H1 (cell line): ENCODE results near the gene BUD13. TPM values are rescaled to one million over a fixed set of nuclear protein-coding genes. Genes with fewer than 3 reads are reported as not detected.

Experiments
- CTCF ChIA-PET: fragments of 300-600 bp; sonication (Branson Sonifier 250); formaldehyde crosslinking; loops from one replicate; lab custom pipeline; 2021; ENCODE audit not compliant: partially characterized antibody; lab: Charles Lee
- POLR2A ChIA-PET: fragments of 300-600 bp; sonication (Branson Sonifier 250); formaldehyde crosslinking; loops from one replicate; lab custom pipeline; 2021; ENCODE audit warnings: inconsistent platforms; ENCODE audit not compliant: partially characterized antibody; lab: Charles Lee
- DNase-seq, 2 experiments: peaks; one replicate each; pipeline versions ENCODE4 v3.0.0 to v3.0.0-alpha.2; 2010 to 2022; ENCODE audit warnings: low spot score in 2 of 2, low read depth in 1 of 2, mixed read lengths in 1 of 2
- FAIRE-seq: peaks from 2 replicates; lab custom pipeline; 2011; peaks lifted over from hg19 to GRCh38; lab: Jason Lieb, UNC
- H2AFZ ChIP-seq: 2 replicates; pipeline ENCODE4 v1.8.1; 2012; ENCODE audit warnings: low read length, inconsistent platforms
- H2AK5ac ChIP-seq: 2 replicates; pipeline ENCODE4 v1.6.1; 2013; ENCODE audit warnings: low read depth, low read length
- H2BK120ac ChIP-seq: replicated peaks from 2 replicates; pipeline ENCODE3; 2013; ENCODE audit warnings: low read depth, low read length, inconsistent platforms
- H2BK12ac ChIP-seq: 2 replicates; pipeline ENCODE4 v1.6.1; 2013; ENCODE audit warnings: low read depth, low read length
- H2BK15ac ChIP-seq: 2 replicates; pipeline ENCODE4 v1.6.1; 2013; ENCODE audit warnings: low read length
- H2BK20ac ChIP-seq: 2 replicates; pipeline ENCODE4 v1.6.1; 2013; ENCODE audit warnings: low read length
- H2BK5ac ChIP-seq: 2 replicates; pipeline ENCODE4 v1.6.1; 2013; ENCODE audit warnings: low read depth, low read length
- H3K14ac ChIP-seq: 2 replicates; pipeline ENCODE4 v1.6.1; 2013; ENCODE audit warnings: inconsistent platforms; ENCODE audit not compliant: insufficient read length
- H3K18ac ChIP-seq: 2 replicates; pipeline ENCODE4 v1.6.1; 2013; ENCODE audit warnings: low read length; ENCODE audit errors: extremely low read depth
- H3K23ac ChIP-seq: 2 replicates; pipeline ENCODE4 v1.6.1; 2013; ENCODE audit warnings: inconsistent platforms; ENCODE audit not compliant: insufficient read length
- H3K23me2 ChIP-seq: 2 replicates; pipeline ENCODE4 v1.6.1; 2013; ENCODE audit warnings: low read depth, low read length
- H3K27ac ChIP-seq: 2 replicates; pipeline ENCODE4 v1.6.1; 2011; ENCODE audit warnings: low read depth, low read length, inconsistent platforms
- H3K27me3 ChIP-seq, 4 experiments: replicated peaks in 1 of 4; 1 replicate in 1 of 4; 2 replicates in 3 of 4; pipeline versions ENCODE4 v1.6.1 to v1.8.1; 2011 to 2013; ENCODE audit warnings: low read length in 3 of 4, mild to moderate bottlenecking in 3 of 4, inconsistent platforms in 2 of 4, mixed read lengths in 2 of 4, moderate library complexity in 1 of 4; ENCODE audit not compliant: control insufficient read depth in 3 of 4, insufficient read depth in 3 of 4; ENCODE audit errors: extremely low read depth in 1 of 4
- H3K36me3 ChIP-seq, 4 experiments: 2 replicates each; pipeline versions ENCODE4 v1.6.1 to v1.8.1; 2011 to 2013; ENCODE audit warnings: mild to moderate bottlenecking in 4 of 4, low read length in 3 of 4, moderate library complexity in 2 of 4, control low read depth in 1 of 4, inconsistent platforms in 1 of 4; ENCODE audit not compliant: insufficient read depth in 4 of 4, control insufficient read depth in 2 of 4
- H3K4ac ChIP-seq: replicated peaks from 2 replicates; pipeline ENCODE3; 2013; ENCODE audit warnings: low read length, low read depth, mixed read lengths, inconsistent platforms; ENCODE audit not compliant: insufficient read length
- H3K4me1 ChIP-seq, 4 experiments: replicated peaks in 1 of 4; 1 replicate in 1 of 4; 2 replicates in 3 of 4; pipeline versions ENCODE4 v1.6.1 to v1.8.1; 2011 to 2013; ENCODE audit warnings: low read length in 3 of 4, inconsistent platforms in 2 of 4, mixed read lengths in 1 of 4; ENCODE audit not compliant: insufficient read depth in 4 of 4, control insufficient read depth in 3 of 4
- H3K4me2 ChIP-seq, 2 experiments: 2 replicates each; pipeline versions ENCODE4 v1.6.1 to v1.8.1; 2011 to 2013; ENCODE audit warnings: low read depth in 2 of 2, low read length in 2 of 2, control low read depth in 1 of 2, inconsistent platforms in 1 of 2, mild to moderate bottlenecking in 1 of 2; ENCODE audit not compliant: insufficient read depth in 1 of 2
- H3K4me3 ChIP-seq, 4 experiments: fragments of 200-600, 300-600 bp in 1 of 4; sonication (generic), shearing (Covaris generic), sonication (Bioruptor Twin) in 1 of 4; 2 replicates each; pipeline versions ENCODE4 v1.5.1 to v1.8.1; 2011 to 2016; ENCODE audit warnings: low read length in 4 of 4, low read depth in 3 of 4, control low read depth in 2 of 4, inconsistent platforms in 2 of 4, mild to moderate bottlenecking in 2 of 4, mixed read lengths in 1 of 4, moderate library complexity in 1 of 4; ENCODE audit not compliant: insufficient read depth in 2 of 4; ENCODE audit errors: extremely low read depth in 1 of 4
- H3K56ac ChIP-seq: replicated peaks from 2 replicates; pipeline ENCODE3; 2013; ENCODE audit warnings: low read depth, mild to moderate bottlenecking, mixed read lengths, low read length, inconsistent platforms; ENCODE audit not compliant: insufficient read length
- H3K79me1 ChIP-seq: 2 replicates; pipeline ENCODE4 v1.6.1; 2013; ENCODE audit warnings: low read depth, low read length, control low read depth
- H3K79me2 ChIP-seq, 2 experiments: 2 replicates each; pipeline versions ENCODE4 v1.6.1 to v1.8.1; 2012 to 2013; ENCODE audit warnings: low read length in 2 of 2, mild to moderate bottlenecking in 2 of 2, inconsistent platforms in 1 of 2; ENCODE audit not compliant: insufficient read depth in 2 of 2, control insufficient read depth in 1 of 2
- H3K9ac ChIP-seq, 4 experiments: replicated peaks in 1 of 4; 1 replicate in 1 of 4; 2 replicates in 3 of 4; pipeline versions ENCODE4 v1.6.1 to v1.8.1; 2011 to 2013; ENCODE audit warnings: low read depth in 3 of 4, low read length in 3 of 4, control low read depth in 2 of 4, mild to moderate bottlenecking in 2 of 4, moderate library complexity in 2 of 4, inconsistent platforms in 1 of 4; ENCODE audit errors: extremely low read depth in 1 of 4
- H3K9me3 ChIP-seq, 2 experiments: 2 replicates each; pipeline versions ENCODE4 v1.6.1 to v1.8.1; 2012 to 2013; ENCODE audit warnings: mild to moderate bottlenecking in 2 of 2, moderate library complexity in 2 of 2, control low read depth in 1 of 2, inconsistent platforms in 1 of 2, low read depth in 1 of 2, low read length in 1 of 2, mixed read lengths in 1 of 2; ENCODE audit not compliant: insufficient read depth in 2 of 2
- H4K20me1 ChIP-seq, 2 experiments: replicated peaks in 1 of 2; 2 replicates each; pipeline versions ENCODE3 to v1.8.1; 2011 to 2013; ENCODE audit warnings: inconsistent platforms in 2 of 2, low read length in 2 of 2, mild to moderate bottlenecking in 1 of 2; ENCODE audit not compliant: insufficient read depth in 2 of 2, control insufficient read depth in 1 of 2
- H4K5ac ChIP-seq: 2 replicates; pipeline ENCODE4 v1.6.1; 2013; ENCODE audit warnings: low read length, low read depth, mixed read lengths, inconsistent platforms; ENCODE audit not compliant: insufficient read length
- H4K8ac ChIP-seq: 2 replicates; pipeline ENCODE4 v1.8.0; 2013; ENCODE audit warnings: mild to moderate bottlenecking, moderate library complexity, low read length, inconsistent platforms; ENCODE audit not compliant: insufficient read depth; ENCODE audit errors: extremely low read depth
- H4K91ac ChIP-seq: replicated peaks from 2 replicates; pipeline ENCODE3; 2013; ENCODE audit warnings: low read length, mixed read lengths, inconsistent platforms; ENCODE audit not compliant: insufficient read length
- BRCA1 ChIP-seq: IDR thresholded peaks from 2 replicates; pipeline ENCODE4 v1.6.1; 2012; ENCODE audit warnings: low read depth, low read length, improper control_type of control experiment
- CHD2 ChIP-seq: IDR thresholded peaks from 2 replicates; pipeline ENCODE4 v1.6.1; 2012; ENCODE audit warnings: low read length, improper control_type of control experiment
- CREB1 ChIP-seq: IDR thresholded peaks from 2 replicates; pipeline ENCODE4 v1.6.1; 2012; ENCODE audit warnings: inconsistent platforms
- CTCF ChIP-seq, 3 experiments: IDR thresholded peaks; 1 replicate in 2 of 3; 2 replicates in 1 of 3; pipeline versions ENCODE4 v1.5.1 to v1.6.1; 2011; ENCODE audit warnings: low read length in 3 of 3, mild to moderate bottlenecking in 3 of 3, inconsistent platforms in 2 of 3, low read depth in 1 of 3, moderate library complexity in 1 of 3; ENCODE audit not compliant: insufficient read depth in 1 of 3; ENCODE audit errors: control extremely low read depth in 1 of 3
- KDM1A ChIP-seq: fragments of 200-600, 300-600 bp; sonication (generic); IDR thresholded peaks from 2 replicates; pipeline ENCODE4 v1.7.1; 2016; ENCODE audit warnings: mild to moderate bottlenecking, low read length, borderline replicate concordance
- MAFK ChIP-seq: IDR thresholded peaks from 2 replicates; pipeline ENCODE4 v1.6.1; 2012; ENCODE audit warnings: low read depth, mild to moderate bottlenecking, improper control_type of control experiment, low read length
- PHF8 ChIP-seq: fragments of 200-600 bp; sonication (generic); conservative IDR thresholded peaks from 2 replicates; pipeline ENCODE4 v1.7.1; 2012; ENCODE audit warnings: low read depth, mild to moderate bottlenecking, inconsistent platforms, low read length, moderate library complexity
- POLR2AphosphoS5 ChIP-seq: IDR thresholded peaks from 2 replicates; pipeline ENCODE4 v1.6.1; 2011; ENCODE audit warnings: low read depth, low read length
- RBBP5 ChIP-seq: IDR thresholded peaks from 2 replicates; pipeline ENCODE4 v1.7.1; 2012; ENCODE audit warnings: low read depth, mild to moderate bottlenecking, inconsistent platforms, low read length, moderate library complexity, borderline replicate concordance
- SAP30 ChIP-seq: fragments of 300-600 bp; sonication (generic); IDR thresholded peaks from 2 replicates; pipeline ENCODE4 v1.7.1; 2012; ENCODE audit warnings: low read length, moderate library complexity, mild to moderate bottlenecking, inconsistent platforms; ENCODE audit not compliant: insufficient read depth, insufficient replicate concordance
- SP1 ChIP-seq: IDR thresholded peaks from 2 replicates; pipeline ENCODE4 v1.6.1; 2011; ENCODE audit warnings: low read depth, low read length
- WGBS, 2 experiments: shearing (Covaris generic) in 1 of 2; methylation state at CpG; one replicate each; pipeline versions ENCODE4 v1.1.6 to v1.1.7; 2013 to 2015; ENCODE audit warnings: low lambda C conversion rate in 2 of 2, mixed read lengths in 2 of 2, inconsistent platforms in 1 of 2, low coverage in 1 of 2, missing lambda C conversion rate in 1 of 2; ENCODE audit not compliant: insufficient replicate concordance in 2 of 2, insufficient coverage in 1 of 2, insufficient read length in 1 of 2; ENCODE audit errors: extremely low coverage in 1 of 2, missing lambda C conversion rate in 1 of 2; 5-methylcytosine and 5-hydroxymethylcytosine counted together
- polyA plus RNA-seq, 7 experiments: library from polyadenylated mRNA; depleted of rRNA in 3 of 7; stranded (reverse) in 5 of 7; unstranded in 2 of 7; fragments of >200 nt in 5 of 7; fragments of 200-250 nt in 2 of 7; gene quantifications; 1 replicate in 5 of 7; 2 replicates in 1 of 7; 4 replicates in 1 of 7; pipeline versions ENCODE4 v1.2.1 to v1.2.3, GENCODE V29; 2011 to 2013; ENCODE audit warnings: missing spikeins in 2 of 7, mixed read lengths in 2 of 7
- total RNA-seq: library from RNA; stranded (reverse); fragmentation: NEBNext Ultra II Directional; extraction: Animal tissue kit (Norgen Biotek cat#: 25700); gene quantifications from 2 replicates; pipeline ENCODE4 v1.2.1, GENCODE V29; 2021

Gene BUD13
- total and polyA plus RNA-seq, 2 of the 8 experiments (the other 6 are each of a cell fraction or from before 2014, with no cell fraction given) = 24.8 to 27.2 TPM

- Histone ChIP-seq H2BK15ac (no peak overlapping the region), H3K4me1 (peaks cover 4 to 14% (median 7%) of the 10 kb centered on the region in 4 experiments), H4K5ac (no peak overlapping the region), H3K79me1 (peaks cover 5% of the 10 kb centered on the region; the same call in 1 of the 2 replicates), H2AK5ac (no peak overlapping the region), H3K23ac (no peak overlapping the region), H3K14ac (no peak overlapping the region), H3K27me3 (peaks cover 0 to 11% (median 3%) of the 10 kb centered on the region in 4 experiments; a peak in 4 of 7 replicates), H4K20me1 (no peaks in the 10 kb centered on the region), H3K4ac (no peak overlapping the region), H3K56ac (no peak overlapping the region), H2AFZ (no peak overlapping the region), H3K4me3 (no peak overlapping the region; a peak in 1 of 8 replicates), H2BK120ac (no peak overlapping the region), H3K36me3 (peaks cover 19 to 25% (median 21%) of the 10 kb centered on the region in 4 experiments), H3K4me2 (peak overlapping the region; percentile 66 to 94; a peak in 3 of 4 replicates), H2BK20ac (no peak overlapping the region), H4K91ac (no peak overlapping the region), H2BK12ac (no peak overlapping the region), H3K27ac (no peak overlapping the region), H3K18ac (no peak overlapping the region), H2BK5ac (no peak overlapping the region), H3K23me2 (peaks cover 11% of the 10 kb centered on the region), H4K8ac (no peak overlapping the region), H3K9me3 (no peaks in the 10 kb centered on the region), H3K79me2 (peaks cover 0 to 15% of the 10 kb centered on the region in 2 experiments; a peak in 2 of 4 replicates), H3K9ac (no peak overlapping the region)
- DNase-seq (no peak), FAIRE-seq (no peak)
- POLR2A ChIA-PET = interaction anchor here (1.9 to 6.0 kb wide), 2 partner anchors 11 to 17 kb away, joined by 7 to 29 read pairs; partner anchors contain the start of gene BUD13
- CTCF ChIA-PET = interaction anchor here (1.2 to 12.1 kb wide), 8 partner anchors 11 to 88 kb away, joined by 4 to 237 read pairs (median 11); partner anchors contain the start of genes APOA1, APOA4 and APOC3
- 83% methylated on average over 4 of the region's 4 CpGs; no CpG with 5 or more reads in 1 of the 2 experiments for WGBS, 2 experiments
- TF ChIP-seq CHD2 = no peak
- no peak for TF ChIP-seq CREB1
- no peak for TF ChIP-seq SP1
- no peak for TF ChIP-seq CTCF (IDR thresholded peaks at IDR 0.05; ENCODE audit: control extremely low read depth in 1 of 3, insufficient read depth in 1 of 3, low read depth in 1 of 3, low read length in 3 of 3)
- TF ChIP-seq PHF8 = no peak
- TF ChIP-seq SAP30 = no peak
- no peak for TF ChIP-seq MAFK
- TF ChIP-seq POLR2AphosphoS5 = no peak
- TF ChIP-seq KDM1A = no peak
- no peak for TF ChIP-seq RBBP5
- TF ChIP-seq BRCA1 = no peak
Measured at GRCh38 chr11:116788975-116789374, 16.2 kb upstream of the BUD13 start.
